ENCODE data around the gene SHISA6. TPM values are rescaled to one million over a fixed set of nuclear protein-coding genes. Genes with fewer than 3 reads are reported as not detected.

The SHISA6 gene
- total RNA-seq, 2 experiments from 2014 or later: not detected

DNA sequence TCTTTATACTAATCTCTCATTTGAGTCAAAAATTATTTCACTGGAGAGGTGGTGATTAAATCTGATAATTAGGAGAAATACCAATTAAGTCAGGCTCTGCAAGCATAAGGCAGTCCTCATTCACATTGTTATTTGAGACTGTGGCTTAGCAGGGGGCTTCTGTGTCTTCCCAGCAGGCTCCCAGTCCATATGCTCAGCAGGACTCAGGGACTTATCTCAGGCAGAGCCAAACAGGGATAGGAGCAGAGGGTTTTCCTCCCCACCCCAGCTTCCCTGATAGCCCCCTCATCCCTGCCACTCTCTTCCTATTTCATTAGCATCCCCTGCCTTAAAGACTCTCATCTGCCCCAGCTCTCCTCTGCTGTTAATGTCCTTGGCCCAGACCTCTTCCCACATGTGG lies 252.9 kb downstream of the SHISA6 start:
- H3K36me3 ChIP-seq (ENCODE audit: insufficient read depth, low read length): no peaks in the 10 kb centered on the region
- no peaks in the 10 kb centered on the region for H3K9me3 ChIP-seq (ENCODE audit: low read length)
- no peak overlapping the region for H3K4me3 ChIP-seq (ENCODE audit: low read depth, low read length, poor library complexity, severe bottlenecking)
- no TSS peak for BruUV-seq (replicated peaks)
- H3K27ac ChIP-seq (ENCODE audit: low read depth, low read length, poor library complexity, severe bottlenecking): no peak overlapping the region
- no peaks in the 10 kb centered on the region for H3K4me1 ChIP-seq (ENCODE audit: insufficient read depth, low read length, poor library complexity, severe bottlenecking)
- no peaks in the 10 kb centered on the region for H3K79me2 ChIP-seq (ENCODE audit: insufficient read depth, low read depth, low read length)
- H2AFZ ChIP-seq (ENCODE audit: low read length): no peak overlapping the region
- TF ChIP-seq EZH2phosphoT487 (IDR thresholded peaks at IDR 0.05; ENCODE audit: borderline replicate concordance, low read depth, low read length): no peak
- TF ChIP-seq, protein P1, sequence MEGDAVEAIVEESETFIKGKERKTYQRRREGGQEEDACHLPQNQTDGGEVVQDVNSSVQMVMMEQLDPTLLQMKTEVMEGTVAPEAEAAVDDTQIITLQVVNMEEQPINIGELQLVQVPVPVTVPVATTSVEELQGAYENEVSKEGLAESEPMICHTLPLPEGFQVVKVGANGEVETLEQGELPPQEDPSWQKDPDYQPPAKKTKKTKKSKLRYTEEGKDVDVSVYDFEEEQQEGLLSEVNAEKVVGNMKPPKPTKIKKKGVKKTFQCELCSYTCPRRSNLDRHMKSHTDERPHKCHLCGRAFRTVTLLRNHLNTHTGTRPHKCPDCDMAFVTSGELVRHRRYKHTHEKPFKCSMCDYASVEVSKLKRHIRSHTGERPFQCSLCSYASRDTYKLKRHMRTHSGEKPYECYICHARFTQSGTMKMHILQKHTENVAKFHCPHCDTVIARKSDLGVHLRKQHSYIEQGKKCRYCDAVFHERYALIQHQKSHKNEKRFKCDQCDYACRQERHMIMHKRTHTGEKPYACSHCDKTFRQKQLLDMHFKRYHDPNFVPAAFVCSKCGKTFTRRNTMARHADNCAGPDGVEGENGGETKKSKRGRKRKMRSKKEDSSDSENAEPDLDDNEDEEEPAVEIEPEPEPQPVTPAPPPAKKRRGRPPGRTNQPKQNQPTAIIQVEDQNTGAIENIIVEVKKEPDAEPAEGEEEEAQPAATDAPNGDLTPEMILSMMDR (conservative IDR thresholded peaks at IDR 0.05; ENCODE audit: low read length): no peak
- ChIA-PET CTCF (ENCODE audit: unreplicated experiment) (no interaction called here), POLR2A (no interaction called here)
- no peak overlapping the region for H3K4me2 ChIP-seq (ENCODE audit: low read length)
- H3K9me2 ChIP-seq (ENCODE audit: insufficient read depth, low read length): no peaks in the 10 kb centered on the region
- intact Hi-C loops (cut with micrococcal nuclease; ENCODE audit: unreplicated experiment): no loop called here
- no peaks in the 10 kb centered on the region for H4K20me1 ChIP-seq (ENCODE audit: insufficient read depth, low read length)
- DNase-seq (ENCODE audit: low spot score): no peak

DNA sequence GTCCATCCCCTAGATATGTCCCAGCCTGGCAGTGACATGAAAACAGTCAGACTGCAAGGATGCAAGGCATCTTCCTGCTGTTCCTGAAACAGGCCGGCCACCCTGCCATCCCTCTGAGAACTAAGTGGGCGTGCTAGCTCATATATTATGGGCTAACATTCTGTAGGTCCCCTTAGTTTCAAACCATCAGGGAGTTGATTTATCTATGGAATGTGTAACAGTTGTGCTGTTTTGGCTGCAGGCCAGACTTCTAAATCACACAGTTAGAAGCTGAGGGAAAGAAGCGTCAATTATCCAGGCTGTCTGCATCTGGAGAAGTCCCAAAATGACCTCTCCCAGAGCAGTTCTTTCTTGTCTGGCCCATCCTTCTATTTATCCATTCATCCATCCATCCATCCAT lies 254.6 kb downstream of the SHISA6 start:
- Histone ChIP-seq H3K4me2 (ENCODE audit: low read length) (no peak overlapping the region), H4K20me1 (ENCODE audit: insufficient read depth, low read length) (no peaks in the 10 kb centered on the region), H3K9me2 (ENCODE audit: insufficient read depth, low read length) (no peaks in the 10 kb centered on the region), H3K36me3 (ENCODE audit: insufficient read depth, low read length) (no peaks in the 10 kb centered on the region), H2AFZ (ENCODE audit: low read length) (no peak overlapping the region), H3K9me3 (ENCODE audit: low read length) (no peaks in the 10 kb centered on the region), H3K27ac (ENCODE audit: low read depth, low read length, poor library complexity, severe bottlenecking) (no peak overlapping the region), H3K4me3 (ENCODE audit: low read depth, low read length, poor library complexity, severe bottlenecking) (no peak overlapping the region), H3K4me1 (ENCODE audit: insufficient read depth, low read length, poor library complexity, severe bottlenecking) (no peaks in the 10 kb centered on the region), H3K79me2 (ENCODE audit: insufficient read depth, low read depth, low read length) (no peaks in the 10 kb centered on the region)
- TF ChIP-seq, protein P1 (conservative IDR thresholded peaks at IDR 0.05; ENCODE audit: low read length): no peak
- no peak for TF ChIP-seq EZH2phosphoT487 (IDR thresholded peaks at IDR 0.05; ENCODE audit: borderline replicate concordance, low read depth, low read length)
- DNase-seq (ENCODE audit: low spot score): no peak
- POLR2A ChIA-PET: interaction anchor here (1.6 kb wide), 1 partner anchor 11 kb away, joined by 3 read pairs; no protein-coding TSS in a partner anchor
- BruUV-seq (replicated peaks): no TSS peak
- intact Hi-C loops (cut with micrococcal nuclease; ENCODE audit: unreplicated experiment): no loop called here
- CTCF ChIA-PET (ENCODE audit: unreplicated experiment): no interaction called here

DNA sequence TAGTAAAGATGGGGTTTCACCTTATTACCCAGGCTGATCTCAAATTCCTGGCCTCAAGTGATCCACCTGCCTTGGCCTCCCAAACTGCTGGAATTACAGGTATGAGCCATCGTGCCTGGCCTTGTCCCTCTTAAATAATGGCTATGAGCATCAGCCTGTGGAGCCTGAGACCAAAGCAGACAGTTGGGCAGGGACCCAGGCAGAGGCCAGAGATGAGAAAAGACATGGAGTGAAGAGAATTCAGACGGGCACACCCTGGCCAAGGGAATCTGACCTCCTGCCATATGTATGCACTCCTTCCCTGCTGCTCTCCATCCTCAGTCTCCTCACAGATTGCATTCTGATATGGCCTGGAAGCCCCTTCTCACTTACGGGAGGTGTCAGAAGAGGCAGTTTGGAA lies 258.9 kb downstream of the SHISA6 start:
- Histone ChIP-seq H3K4me2 (ENCODE audit: low read length) (no peak overlapping the region), H4K20me1 (ENCODE audit: insufficient read depth, low read length) (no peaks in the 10 kb centered on the region), H3K4me1 (ENCODE audit: insufficient read depth, low read length, poor library complexity, severe bottlenecking) (no peaks in the 10 kb centered on the region), H3K9me2 (ENCODE audit: insufficient read depth, low read length) (no peaks in the 10 kb centered on the region), H3K79me2 (ENCODE audit: insufficient read depth, low read depth, low read length) (no peaks in the 10 kb centered on the region), H3K36me3 (ENCODE audit: insufficient read depth, low read length) (no peaks in the 10 kb centered on the region), H2AFZ (ENCODE audit: low read length) (no peak overlapping the region), H3K27ac (ENCODE audit: low read depth, low read length, poor library complexity, severe bottlenecking) (no peak overlapping the region), H3K9me3 (ENCODE audit: low read length) (no peaks in the 10 kb centered on the region), H3K4me3 (ENCODE audit: low read depth, low read length, poor library complexity, severe bottlenecking) (no peak overlapping the region)
- CTCF ChIA-PET (ENCODE audit: unreplicated experiment): no interaction called here
- POLR2A ChIA-PET: no interaction called here
- no TSS peak for BruUV-seq (replicated peaks)
- intact Hi-C loops (cut with micrococcal nuclease; ENCODE audit: unreplicated experiment): no loop called here
- TF ChIP-seq, protein P1 (conservative IDR thresholded peaks at IDR 0.05; ENCODE audit: low read length): no peak
- TF ChIP-seq EZH2phosphoT487 (IDR thresholded peaks at IDR 0.05; ENCODE audit: borderline replicate concordance, low read depth, low read length): no peak
- no peak for DNase-seq (ENCODE audit: low spot score)
